ENCODE measurements around the gene MTA1.

MTA1 gene

GRCh38 chr14:105456736-105457617, 37.4 kb downstream of the MTA1 start:
- DNase-seq (ENCODE audit: insufficient read length, low spot score), result no peak
- FAIRE-seq, result no peak
- no peak for TF ChIP-seq POLR2A (IDR thresholded peaks at IDR 0.05; ENCODE audit: low read depth, low read length)

- no peak for DNase-seq (ENCODE audit: insufficient read length, low spot score)
- no peak for TF ChIP-seq POLR2A (IDR thresholded peaks at IDR 0.05; ENCODE audit: low read depth, low read length)
- no peak for FAIRE-seq
Measured at GRCh38 chr14:105458010-105458409, 38.4 kb downstream of the MTA1 start.

GRCh38 chr14:105458571-105458970, 38.9 kb downstream of the MTA1 start:
- TF ChIP-seq POLR2A (IDR thresholded peaks at IDR 0.05; ENCODE audit: low read depth, low read length), result no peak
- DNase-seq (ENCODE audit: insufficient read length, low spot score) (no peak), FAIRE-seq (no peak)

- TF ChIP-seq POLR2A (IDR thresholded peaks at IDR 0.05; ENCODE audit: low read depth, low read length), result no peak
- DNase-seq (ENCODE audit: insufficient read length, low spot score) (no peak), FAIRE-seq (no peak)
Measured at GRCh38 chr14:105460116-105460515, 40.5 kb downstream of the MTA1 start.

GRCh38 chr14:105460616-105461015, 41.0 kb downstream of the MTA1 start:
- DNase-seq (ENCODE audit: insufficient read length, low spot score) (no peak), FAIRE-seq (no peak)
- no peak for TF ChIP-seq POLR2A (IDR thresholded peaks at IDR 0.05; ENCODE audit: low read depth, low read length)

- FAIRE-seq (no peak), DNase-seq (ENCODE audit: insufficient read length, low spot score) (no peak)
- no peak for TF ChIP-seq POLR2A (IDR thresholded peaks at IDR 0.05; ENCODE audit: low read depth, low read length)
Measured at GRCh38 chr14:105461903-105462302, 42.3 kb downstream of the MTA1 start.

GRCh38 chr14:105464501-105464900, 44.9 kb downstream of the MTA1 start:
- FAIRE-seq (no peak), DNase-seq (ENCODE audit: insufficient read length, low spot score) (no peak)
- TF ChIP-seq POLR2A (IDR thresholded peaks at IDR 0.05; ENCODE audit: low read depth, low read length), result no peak

GRCh38 chr14:105465209-105466031, 45.8 kb downstream of the MTA1 start:
- TF ChIP-seq POLR2A (IDR thresholded peaks at IDR 0.05; ENCODE audit: low read depth, low read length), result no peak
- FAIRE-seq, result peak; percentile 38
- DNase-seq (ENCODE audit: insufficient read length, low spot score), result peak; percentile 54

GRCh38 chr14:105466531-105467248, 47.1 kb downstream of the MTA1 start:
- FAIRE-seq, result no peak
- TF ChIP-seq POLR2A (IDR thresholded peaks at IDR 0.05; ENCODE audit: low read depth, low read length), result no peak
- no peak for DNase-seq (ENCODE audit: insufficient read length, low spot score)

- TF ChIP-seq POLR2A (IDR thresholded peaks at IDR 0.05; ENCODE audit: low read depth, low read length), result no peak
- DNase-seq (ENCODE audit: insufficient read length, low spot score) (no peak), FAIRE-seq (no peak)
Measured at GRCh38 chr14:105467249-105467941, 47.8 kb downstream of the MTA1 start.

GRCh38 chr14:105467942-105468471, 48.4 kb downstream of the MTA1 start:
- DNase-seq (ENCODE audit: insufficient read length, low spot score) (no peak), FAIRE-seq (no peak)
- TF ChIP-seq POLR2A (IDR thresholded peaks at IDR 0.05; ENCODE audit: low read depth, low read length), result no peak

GRCh38 chr14:105468621-105469241, 49.1 kb downstream of the MTA1 start:
- FAIRE-seq (no peak), DNase-seq (ENCODE audit: insufficient read length, low spot score) (no peak)
- TF ChIP-seq POLR2A (IDR thresholded peaks at IDR 0.05; ENCODE audit: low read depth, low read length), result no peak
